Hepatocyte (in vitro differentiated cells): ENCODE results near the gene EML6. TPM values are rescaled to one million over a fixed set of nuclear protein-coding genes. Genes with fewer than 3 reads are reported as not detected.

ENCODE experiments used
- DNase-seq: peaks from one replicate; pipeline ENCODE4 v3.0.0-alpha.2; 2016; ENCODE audit warnings: low spot score
- H2AFZ ChIP-seq: fragments of 200-600 bp; sonication (generic); 2 replicates; pipeline ENCODE4 v1.6.0; 2016; ENCODE audit warnings: antibody characterized with exemption, mild to moderate bottlenecking
- H3K27ac ChIP-seq: fragments of 200-600 bp; sonication (generic); 2 replicates; pipeline ENCODE4 v1.5.1; 2016; ENCODE audit warnings: mild to moderate bottlenecking
- H3K27me3 ChIP-seq: fragments of 200-600 bp; sonication (generic); 2 replicates; pipeline ENCODE4 v1.6.1; 2016
- H3K36me3 ChIP-seq: fragments of 200-600 bp; sonication (generic); replicated peaks from 2 replicates; pipeline ENCODE4 v1.5.1; 2016; ENCODE audit warnings: low read depth; ENCODE audit not compliant: insufficient read depth
- H3K4me1 ChIP-seq: fragments of 200-600 bp; sonication (generic); 2 replicates; pipeline ENCODE4 v1.5.1; 2016; ENCODE audit warnings: mild to moderate bottlenecking, moderate library complexity; ENCODE audit not compliant: insufficient read depth
- H3K4me2 ChIP-seq: fragments of 200-600 bp; sonication (generic); 2 replicates; pipeline ENCODE4 v1.6.0; 2016
- H3K4me3 ChIP-seq: fragments of 200-600 bp; sonication (generic); 2 replicates; pipeline ENCODE4 v1.5.1; 2016; ENCODE audit warnings: mild to moderate bottlenecking
- H3K79me2 ChIP-seq: fragments of 200-600 bp; sonication (generic); 2 replicates; pipeline ENCODE4 v1.6.0; 2017; ENCODE audit warnings: mild to moderate bottlenecking
- H3K9me2 ChIP-seq: fragments of 200-600 bp; sonication (generic); replicated peaks from 2 replicates; pipeline ENCODE4 v1.6.0; 2017; ENCODE audit warnings: mild to moderate bottlenecking; ENCODE audit not compliant: insufficient read depth
- H3K9me3 ChIP-seq: fragments of 200-600 bp; sonication (generic); 2 replicates; pipeline ENCODE4 v1.5.1; 2016; ENCODE audit warnings: low read depth, mild to moderate bottlenecking
- H4K20me1 ChIP-seq: fragments of 200-600 bp; sonication (generic); 2 replicates; pipeline ENCODE4 v1.6.0; 2016; ENCODE audit warnings: mild to moderate bottlenecking; ENCODE audit not compliant: insufficient read depth, poor library complexity, severe bottlenecking
- EZH2 ChIP-seq: fragments of 200-600 bp; sonication (generic); IDR thresholded peaks from 2 replicates; pipeline ENCODE4 v1.6.1; 2016; ENCODE audit warnings: antibody characterized with exemption, mild to moderate bottlenecking, borderline replicate concordance
- EZH2phosphoT487 ChIP-seq: fragments of 200-600 bp; sonication (generic); IDR thresholded peaks from one replicate; pipeline ENCODE4 v1.6.1; 2018; ENCODE audit warnings: antibody characterized with exemption, mild to moderate bottlenecking, low read depth, moderate library complexity; ENCODE audit not compliant: unreplicated experiment, severe bottlenecking
- WGBS: methylation state at CpG from one replicate; pipeline ENCODE4 v1.1.6; 2016; ENCODE audit warnings: low lambda C conversion rate; ENCODE audit errors: missing lambda C conversion rate; 5-methylcytosine and 5-hydroxymethylcytosine counted together
- polyA plus RNA-seq: library from polyadenylated mRNA; unstranded; fragments of >200 nt; fragmentation: Nextera tagmentation; extraction: Ambion mirVana; gene quantifications from 2 replicates; pipeline ENCODE4 v1.2.1, GENCODE V29; 2016
- total RNA-seq: library from RNA; depleted of rRNA; stranded (reverse); fragments of >200 nt; gene quantifications from 2 replicates; pipeline ENCODE4 v1.2.3, GENCODE V29; 2014
- TF ChIP-seq, protein P1 (sequence below): fragments of 200-600 bp; sonication (generic); IDR thresholded peaks from 2 replicates; pipeline ENCODE4 v1.5.1; 2016; ENCODE audit warnings: antibody characterized with exemption, mild to moderate bottlenecking; ENCODE audit not compliant: poor library complexity

EML6 gene
- total and polyA plus RNA-seq, 2 experiments from 2014 or later, result 1.9 to 4.0 TPM

DNA sequence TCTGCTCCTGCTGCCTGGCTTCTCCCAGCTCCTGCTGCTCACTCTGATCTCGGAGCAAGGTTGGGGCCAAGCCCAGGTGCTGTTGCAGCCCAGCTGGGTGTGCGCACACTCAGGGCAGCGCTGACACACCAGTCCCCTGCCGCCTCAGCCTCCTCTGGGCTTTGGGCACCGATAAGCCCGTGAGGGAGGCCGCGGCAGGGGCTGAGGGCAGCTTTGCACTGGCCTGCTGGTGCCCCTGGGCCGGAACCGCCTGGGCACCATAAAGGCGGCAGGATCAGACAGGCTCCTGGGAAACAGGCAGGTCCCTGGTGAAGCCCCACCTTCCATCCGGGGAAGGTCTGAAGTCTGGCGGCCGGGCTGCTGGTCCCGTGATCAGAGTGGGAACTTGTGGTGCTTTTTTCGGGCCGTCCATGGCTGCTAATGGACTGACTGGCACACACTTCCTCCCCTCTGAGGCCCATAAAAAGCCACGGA, 14.1 kb upstream of the EML6 start:
- Histone ChIP-seq H3K4me2 (peak overlapping the region; percentile 76), H3K9me2 (no peaks in the 10 kb centered on the region), H3K79me2 (no peaks in the 10 kb centered on the region), H4K20me1 (no peaks in the 10 kb centered on the region), H2AFZ (peak overlapping the region; percentile 57), H3K27me3 (no peaks in the 10 kb centered on the region), H3K4me1 (peaks cover 7% of the 10 kb centered on the region), H3K9me3 (no peaks in the 10 kb centered on the region), H3K27ac (peak overlapping the region; percentile 26), H3K36me3 (no peaks in the 10 kb centered on the region), H3K4me3 (no peak overlapping the region)
- peak; percentile 52 for DNase-seq
- 68% methylated on average over 18 of the region's 18 CpGs for WGBS
- TF ChIP-seq, protein P1, sequence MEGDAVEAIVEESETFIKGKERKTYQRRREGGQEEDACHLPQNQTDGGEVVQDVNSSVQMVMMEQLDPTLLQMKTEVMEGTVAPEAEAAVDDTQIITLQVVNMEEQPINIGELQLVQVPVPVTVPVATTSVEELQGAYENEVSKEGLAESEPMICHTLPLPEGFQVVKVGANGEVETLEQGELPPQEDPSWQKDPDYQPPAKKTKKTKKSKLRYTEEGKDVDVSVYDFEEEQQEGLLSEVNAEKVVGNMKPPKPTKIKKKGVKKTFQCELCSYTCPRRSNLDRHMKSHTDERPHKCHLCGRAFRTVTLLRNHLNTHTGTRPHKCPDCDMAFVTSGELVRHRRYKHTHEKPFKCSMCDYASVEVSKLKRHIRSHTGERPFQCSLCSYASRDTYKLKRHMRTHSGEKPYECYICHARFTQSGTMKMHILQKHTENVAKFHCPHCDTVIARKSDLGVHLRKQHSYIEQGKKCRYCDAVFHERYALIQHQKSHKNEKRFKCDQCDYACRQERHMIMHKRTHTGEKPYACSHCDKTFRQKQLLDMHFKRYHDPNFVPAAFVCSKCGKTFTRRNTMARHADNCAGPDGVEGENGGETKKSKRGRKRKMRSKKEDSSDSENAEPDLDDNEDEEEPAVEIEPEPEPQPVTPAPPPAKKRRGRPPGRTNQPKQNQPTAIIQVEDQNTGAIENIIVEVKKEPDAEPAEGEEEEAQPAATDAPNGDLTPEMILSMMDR, result no peak
- no peak for TF ChIP-seq EZH2phosphoT487
- TF ChIP-seq EZH2, result no peak

- no peaks in the 10 kb centered on the region for H4K20me1 ChIP-seq
- no peaks in the 10 kb centered on the region for H3K79me2 ChIP-seq
- no peak overlapping the region for H3K4me3 ChIP-seq
- WGBS, result 95% methylated on average over 10 of the region's 10 CpGs
- H3K27me3 ChIP-seq, result no peaks in the 10 kb centered on the region
- no peak overlapping the region for H3K4me2 ChIP-seq
- DNase-seq, result no peak
- H3K4me1 ChIP-seq, result peaks cover 3% of the 10 kb centered on the region
- no peaks in the 10 kb centered on the region for H3K36me3 ChIP-seq
- H3K9me2 ChIP-seq, result no peaks in the 10 kb centered on the region
- TF ChIP-seq, protein P1, result no peak
- TF ChIP-seq EZH2phosphoT487 (no peak), EZH2 (no peak)
- no peak overlapping the region for H2AFZ ChIP-seq
- no peaks in the 10 kb centered on the region for H3K9me3 ChIP-seq
- H3K27ac ChIP-seq, result no peak overlapping the region
These were observed 13.2 kb upstream of the EML6 start for GRCh38 chr2:54710216-54710615.

DNA sequence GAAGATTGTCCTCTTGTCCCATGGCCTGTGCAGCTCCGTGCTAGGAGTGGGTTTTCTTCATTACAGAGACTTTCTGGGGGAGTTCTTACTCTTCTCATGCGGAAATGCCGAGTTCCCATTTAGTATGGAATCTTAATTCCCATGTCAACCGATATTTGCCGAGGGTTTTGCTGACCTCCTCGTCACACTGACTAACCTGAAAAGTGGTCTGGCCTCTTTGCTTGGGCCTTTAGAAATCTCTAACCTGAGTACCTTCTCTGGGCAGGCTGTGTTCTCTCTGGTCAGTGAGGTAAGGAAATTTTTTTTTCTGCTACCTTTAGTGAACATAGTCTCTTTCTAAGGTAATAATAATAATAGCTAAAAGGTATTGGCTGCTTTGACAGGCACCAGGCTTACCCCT, 10.9 kb upstream of the EML6 start:
- Histone ChIP-seq H2AFZ (no peak overlapping the region), H3K9me3 (no peaks in the 10 kb centered on the region), H3K9me2 (no peaks in the 10 kb centered on the region), H3K4me1 (peaks cover 3% of the 10 kb centered on the region), H3K4me2 (no peak overlapping the region), H3K79me2 (no peaks in the 10 kb centered on the region), H3K27ac (no peak overlapping the region), H3K27me3 (no peaks in the 10 kb centered on the region), H3K4me3 (no peak overlapping the region), H3K36me3 (no peaks in the 10 kb centered on the region), H4K20me1 (no peaks in the 10 kb centered on the region)
- no peak for TF ChIP-seq EZH2phosphoT487
- TF ChIP-seq, protein P1, result no peak
- TF ChIP-seq EZH2, result no peak
- 93% methylated on average over 6 of the region's 6 CpGs for WGBS
- no peak for DNase-seq

DNA sequence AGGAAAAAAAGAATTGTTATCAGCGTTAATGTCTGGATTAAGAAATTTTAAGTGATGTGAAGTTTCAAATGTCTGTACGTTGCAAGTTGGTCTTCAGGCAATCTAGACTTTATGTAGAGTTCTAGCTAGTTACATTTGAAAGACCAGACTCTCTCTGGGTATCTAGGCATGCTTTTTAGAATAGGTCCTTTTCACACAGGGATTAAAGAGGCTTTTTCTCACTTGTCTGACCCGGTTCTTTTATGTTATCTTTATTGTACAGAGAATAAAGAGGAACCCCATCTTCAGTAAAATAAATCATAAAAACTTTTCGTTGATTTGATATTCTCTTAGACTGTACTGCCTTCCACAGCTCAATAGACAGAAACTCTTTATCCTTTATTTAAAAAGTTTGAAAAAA, 8.5 kb upstream of the EML6 start:
- WGBS, result 71% methylated on average over 4 of the region's 4 CpGs
- H3K9me2 ChIP-seq, result no peaks in the 10 kb centered on the region
- TF ChIP-seq EZH2phosphoT487 (no peak), EZH2 (no peak)
- TF ChIP-seq, protein P1, result no peak
- no peaks in the 10 kb centered on the region for H4K20me1 ChIP-seq
- H3K27me3 ChIP-seq, result no peaks in the 10 kb centered on the region
- no peak overlapping the region for H2AFZ ChIP-seq
- DNase-seq, result no peak
- no peaks in the 10 kb centered on the region for H3K4me1 ChIP-seq
- no peaks in the 10 kb centered on the region for H3K9me3 ChIP-seq
- no peaks in the 10 kb centered on the region for H3K36me3 ChIP-seq
- no peak overlapping the region for H3K27ac ChIP-seq
- H3K4me3 ChIP-seq, result no peak overlapping the region
- no peaks in the 10 kb centered on the region for H3K79me2 ChIP-seq
- no peak overlapping the region for H3K4me2 ChIP-seq
